Hypothalamus (tissue), 51 donors: ENCODE data around the gene CST9.
"Not testable (repeated sequence)": the region's sequence is repeated elsewhere in the genome, so short reads cannot be mapped to it uniquely, and the experiment has no call there.

Experiments
- DNase-seq, 51 donors: peaks; one replicate each; lab custom pipeline; 2025; lab: John Stamatoyannopoulos, UW

The CST9 gene

GRCh38 chr20:23637282-23638221, 31.8 kb upstream of the CST9 start, which contains the start of gene CST3:
Gene CST3 (minus strand): TSS chr20:23637955. CDS start chr20:23637862, 93 bp downstream.
- peak in 45 of 51 donors; percentile 20 to 88 (median 72) for DNase-seq

GRCh38 chr20:23636908-23637281, 31.2 kb upstream of the CST9 start:
- DNase-seq = no peak

GRCh38 chr20:23636182-23636907, 30.6 kb upstream of the CST9 start:
- DNase-seq = peak in 2 of 51 donors; percentile 24 to 32

GRCh38 chr20:23635768-23636090, 30.0 kb upstream of the CST9 start:
- not testable (repeated sequence) for DNase-seq

GRCh38 chr20:23634985-23635767, 29.5 kb upstream of the CST9 start:
- peak in 2 of 51 donors; percentile 22 to 24 for DNase-seq

GRCh38 chr20:23634044-23634801, 28.5 kb upstream of the CST9 start:
- DNase-seq = no peak

- DNase-seq = no peak
Observed at GRCh38 chr20:23632711-23633573, 27.2 kb upstream of the CST9 start.

GRCh38 chr20:23631981-23632710, 26.4 kb upstream of the CST9 start:
- peak in 4 of 51 donors; percentile 18 to 27 (median 24) for DNase-seq

GRCh38 chr20:23631226-23631822, 25.6 kb upstream of the CST9 start:
- no peak for DNase-seq

GRCh38 chr20:23630392-23630849, 24.7 kb upstream of the CST9 start:
- DNase-seq = no peak

- DNase-seq = no peak
Observed at GRCh38 chr20:23629542-23630391, 24.1 kb upstream of the CST9 start.

- no peak for DNase-seq
Observed at GRCh38 chr20:23629017-23629541, 23.4 kb upstream of the CST9 start.

GRCh38 chr20:23628402-23629016, 22.8 kb upstream of the CST9 start:
- no peak for DNase-seq

- DNase-seq = no peak
Observed at GRCh38 chr20:23627501-23627900, 21.8 kb upstream of the CST9 start.

- no peak for DNase-seq
Observed at GRCh38 chr20:23626040-23626620, 20.4 kb upstream of the CST9 start.
